PC-9 (cell line): Measurements from ENCODE around the gene MAMLD1. TPM values are rescaled to one million over a fixed set of nuclear protein-coding genes. Genes with fewer than 3 reads are reported as not detected.

Experiments
- BruUV-seq: library from RNA; stranded (reverse); fragments of 400-500 nt; replicated peaks from 2 replicates; lab custom pipeline; 2021; lab: Mats Ljungman, UMichigan
- CTCF ChIA-PET: fragments of 300-600 bp; sonication (Branson Sonifier 250); formaldehyde crosslinking; loops from one replicate; lab custom pipeline; 2022; ENCODE audit warnings: antibody characterized with exemption; lab: Charles Lee
- POLR2A ChIA-PET: fragments of 300-600 bp; sonication (Branson Sonifier 250); formaldehyde crosslinking; loops from one replicate; lab custom pipeline; 2022; ENCODE audit warnings: antibody characterized with exemption; ENCODE audit not compliant: unreplicated experiment; lab: Charles Lee
- DNase-seq, 2 experiments: peaks; one replicate each; pipeline versions ENCODE4 v3.0.0 to v3.0.0-alpha.2; 2015 to 2022; ENCODE audit warnings: mixed read lengths in 1 of 2
- H2AFZ ChIP-seq: fragments of 200-600 bp; sonication (generic); 2 replicates; pipeline ENCODE4 v1.8.1; 2017; ENCODE audit warnings: antibody characterized with exemption
- H3F3A ChIP-seq: fragments of 200-600 bp; sonication (generic); 2 replicates; pipeline ENCODE4 v1.8.1; 2017; ENCODE audit warnings: antibody characterized with exemption, mild to moderate bottlenecking, low read depth; ENCODE audit not compliant: insufficient read depth
- H3K27ac ChIP-seq: fragments of 200-600 bp; sonication (generic); 2 replicates; pipeline ENCODE4 v1.6.1; 2016; ENCODE audit warnings: mixed run types
- H3K27me3 ChIP-seq: fragments of 200-600 bp; sonication (generic); 2 replicates; pipeline ENCODE4 v1.6.1; 2016; ENCODE audit warnings: low read depth, mixed run types; ENCODE audit not compliant: insufficient read depth
- H3K36me3 ChIP-seq: fragments of 200-600 bp; sonication (generic); 2 replicates; pipeline ENCODE4 v1.6.1; 2016; ENCODE audit warnings: low read depth, mixed run types
- H3K4me1 ChIP-seq: fragments of 200-600 bp; sonication (generic); replicated peaks from 2 replicates; pipeline ENCODE4 v1.6.1; 2016; ENCODE audit warnings: mixed run types; ENCODE audit not compliant: insufficient read depth
- H3K4me2 ChIP-seq: fragments of 200-600 bp; sonication (generic); 2 replicates; pipeline ENCODE4 v1.6.1; 2017; ENCODE audit warnings: mixed run types
- H3K4me3 ChIP-seq: fragments of 200-600 bp; sonication (generic); 2 replicates; pipeline ENCODE4 v1.6.1; 2016; ENCODE audit warnings: mixed run types
- H3K79me2 ChIP-seq: fragments of 200-600 bp; sonication (generic); 2 replicates; pipeline ENCODE4 v1.6.1; 2017; ENCODE audit warnings: low read depth, mixed run types
- H3K9me2 ChIP-seq: fragments of 200-600 bp; sonication (generic); 2 replicates; pipeline ENCODE4 v1.8.1; 2017; ENCODE audit warnings: mild to moderate bottlenecking; ENCODE audit not compliant: insufficient read depth
- H3K9me3 ChIP-seq: fragments of 200-600 bp; sonication (generic); 2 replicates; pipeline ENCODE4 v1.8.1; 2016; ENCODE audit warnings: low read depth; ENCODE audit not compliant: insufficient read depth
- H4K20me1 ChIP-seq: fragments of 200-600 bp; sonication (generic); 2 replicates; pipeline ENCODE4 v1.8.1; 2017; ENCODE audit not compliant: insufficient read depth
- CTCF ChIP-seq: fragments of 200-600 bp; sonication (generic); conservative IDR thresholded peaks from 2 replicates; pipeline ENCODE4 v1.6.1; 2017; ENCODE audit warnings: mixed run types, antibody characterized with exemption, mild to moderate bottlenecking, moderate library complexity
- EZH2 ChIP-seq: fragments of 200-600 bp; sonication (generic); IDR thresholded peaks from 2 replicates; pipeline ENCODE4 v1.8.0; 2017; ENCODE audit warnings: antibody characterized with exemption, low read depth
- intact Hi-C: fragments of 100-400 bp; cut with micrococcal nuclease; formaldehyde crosslinking; loops from one replicate; pipeline ENCODE4 v1.10.0; 2022; ENCODE audit not compliant: unreplicated experiment
- total RNA-seq: library from RNA; stranded (reverse); gene quantifications from 2 replicates; pipeline ENCODE4 v1.2.3, GENCODE V29; 2021

MAMLD1 gene
- total RNA-seq, 1 experiment from 2014 or later, result 2.5 TPM

- Histone ChIP-seq H3K27me3 (no peaks in the 10 kb centered on the region), H3K9me2 (no peaks in the 10 kb centered on the region), H3K79me2 (no peaks in the 10 kb centered on the region), H3K36me3 (no peaks in the 10 kb centered on the region), H4K20me1 (no peaks in the 10 kb centered on the region), H3K4me3 (no peak overlapping the region), H2AFZ (no peak overlapping the region), H3K27ac (no peak overlapping the region), H3K9me3 (no peaks in the 10 kb centered on the region), H3F3A (no peaks in the 10 kb centered on the region), H3K4me1 (peaks cover 6% of the 10 kb centered on the region), H3K4me2 (peak overlapping the region; percentile 24; the same call in 1 of the 2 replicates)
- ChIA-PET POLR2A (no interaction called here), CTCF (interaction anchor here (0.6 kb wide), 1 partner anchor 14 kb away, joined by 6 read pairs; no protein-coding TSS in a partner anchor)
- peak in 1 of 2 experiments; percentile 52 for DNase-seq
- intact Hi-C loops, result no loop called here
- no TSS peak for BruUV-seq
- no peak for TF ChIP-seq EZH2
- TF ChIP-seq CTCF, result no peak; the same call in 1 of the 2 replicates
Measured at GRCh38 chrX:150503898-150504219, 140.7 kb downstream of the MAMLD1 start.

- ChIA-PET POLR2A (no interaction called here), CTCF (interaction anchor here (0.6 kb wide), 1 partner anchor 13 kb away, joined by 6 read pairs; no protein-coding TSS in a partner anchor)
- intact Hi-C loops, result no loop called here
- Histone ChIP-seq H3F3A (no peaks in the 10 kb centered on the region), H3K4me2 (no peak overlapping the region), H2AFZ (no peak overlapping the region), H3K4me3 (no peak overlapping the region), H3K27me3 (no peaks in the 10 kb centered on the region), H3K9me2 (no peaks in the 10 kb centered on the region), H4K20me1 (no peaks in the 10 kb centered on the region), H3K9me3 (no peaks in the 10 kb centered on the region), H3K4me1 (peaks cover 6% of the 10 kb centered on the region), H3K27ac (no peak overlapping the region), H3K36me3 (no peaks in the 10 kb centered on the region), H3K79me2 (no peaks in the 10 kb centered on the region)
- TF ChIP-seq CTCF, result no peak
- no peak for TF ChIP-seq EZH2
- DNase-seq, result no peak
- no TSS peak for BruUV-seq
Measured at GRCh38 chrX:150504397-150505182, 141.5 kb downstream of the MAMLD1 start.

- Histone ChIP-seq H3K4me3 (no peak overlapping the region), H3K4me2 (no peak overlapping the region), H3K9me2 (no peaks in the 10 kb centered on the region), H3K27me3 (no peaks in the 10 kb centered on the region), H3K4me1 (peaks cover 6% of the 10 kb centered on the region), H3F3A (no peaks in the 10 kb centered on the region), H2AFZ (no peak overlapping the region), H3K36me3 (no peaks in the 10 kb centered on the region), H4K20me1 (no peaks in the 10 kb centered on the region), H3K79me2 (no peaks in the 10 kb centered on the region), H3K27ac (no peak overlapping the region), H3K9me3 (no peaks in the 10 kb centered on the region)
- CTCF ChIA-PET, result no interaction called here
- POLR2A ChIA-PET, result no interaction called here
- no TSS peak for BruUV-seq
- no peak for DNase-seq
- TF ChIP-seq EZH2 (no peak), CTCF (no peak)
- intact Hi-C loops, result no loop called here
Measured at GRCh38 chrX:150506020-150506419, 142.9 kb downstream of the MAMLD1 start.
